SK-N-MC (cell line): ENCODE measurements around the gene OSGEP.

ENCODE experiments used
- DNase-seq: peaks from one replicate; pipeline ENCODE4 v3.0.0-alpha.2; 2011; ENCODE audit warnings: low read depth, low spot score
- H3K27ac ChIP-seq: fragments of 200-600 bp; sonication (generic); 2 replicates; pipeline ENCODE4 v1.5.1; 2016; ENCODE audit warnings: mixed run types
- H3K36me3 ChIP-seq: fragments of 200-600 bp; sonication (generic); 2 replicates; pipeline ENCODE4 v1.6.1; 2017; ENCODE audit warnings: antibody characterized with exemption, low read length, mixed read lengths; ENCODE audit not compliant: insufficient read depth
- H3K4me3 ChIP-seq: fragments of 200-600 bp; sonication (generic); 2 replicates; pipeline ENCODE4 v1.5.1; 2016
- H3K9ac ChIP-seq: fragments of 200-600 bp; sonication (generic); 2 replicates; pipeline ENCODE4 v1.8.0; 2017; ENCODE audit warnings: mixed run types, mixed read lengths; ENCODE audit not compliant: insufficient read length
- H3K9me3 ChIP-seq: fragments of 200-600 bp; sonication (generic); 2 replicates; pipeline ENCODE4 v1.6.1; 2017; ENCODE audit warnings: low read depth, mild to moderate bottlenecking, antibody characterized with exemption, low read length, moderate library complexity, mixed read lengths
- EZH2 ChIP-seq: fragments of 200-600 bp; sonication (generic); IDR thresholded peaks from one replicate; pipeline ENCODE4 v1.6.1; 2017; ENCODE audit warnings: antibody characterized with exemption
- FOXP2 ChIP-seq: optimal IDR thresholded peaks from 2 replicates; pipeline ENCODE3; 2011; ENCODE audit warnings: mild to moderate bottlenecking, moderate library complexity; ENCODE audit not compliant: insufficient read depth; ENCODE audit errors: extremely low read length, control extremely low read depth
- POLR2AphosphoS5 ChIP-seq: IDR thresholded peaks from 2 replicates; pipeline ENCODE4 v1.6.1; 2012; ENCODE audit warnings: mild to moderate bottlenecking, low read depth, low read length, borderline replicate concordance

The OSGEP gene

DNA sequence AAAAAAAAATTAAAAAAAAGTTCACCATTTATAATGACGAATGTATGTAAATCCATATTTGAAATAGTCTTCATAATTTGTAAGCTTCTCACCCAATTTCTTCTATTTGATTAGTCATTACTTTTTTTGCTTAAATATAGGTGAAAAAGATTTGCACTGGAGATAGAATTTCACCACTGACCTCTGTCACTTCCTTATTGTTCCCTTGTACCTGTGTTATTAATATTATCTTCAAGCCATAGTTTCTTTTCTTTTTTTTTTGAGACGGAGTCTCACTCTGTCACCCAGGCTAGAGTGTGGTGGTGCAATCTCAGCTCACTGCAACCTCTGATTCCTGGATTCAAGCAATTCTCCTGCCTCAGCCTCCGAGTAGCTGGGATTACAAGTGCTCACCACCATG is 57.1 kb downstream of the OSGEP start:
- Histone ChIP-seq H3K9ac (no peak overlapping the region), H3K27ac (no peak overlapping the region), H3K4me3 (no peak overlapping the region), H3K36me3 (0 out of 2 replicates have a peak, but pooled peaks cover 2% of the 10 kb centered on the region), H3K9me3 (no peaks in the 10 kb centered on the region)
- TF ChIP-seq FOXP2 = no peak
- TF ChIP-seq POLR2AphosphoS5 = no peak
- no peak for TF ChIP-seq EZH2
- no peak for DNase-seq
